H1 (cell line): ENCODE measurements around the gene PPFIA2. TPM values are rescaled to one million over a fixed set of nuclear protein-coding genes. Genes with fewer than 3 reads are reported as not detected.

ENCODE experiments used
- CTCF ChIA-PET: fragments of 300-600 bp; sonication (Branson Sonifier 250); formaldehyde crosslinking; loops from one replicate; lab custom pipeline; 2021; ENCODE audit not compliant: partially characterized antibody; lab: Charles Lee
- POLR2A ChIA-PET: fragments of 300-600 bp; sonication (Branson Sonifier 250); formaldehyde crosslinking; loops from one replicate; lab custom pipeline; 2021; ENCODE audit warnings: inconsistent platforms; ENCODE audit not compliant: partially characterized antibody; lab: Charles Lee
- DNase-seq, 2 experiments: peaks; one replicate each; pipeline versions ENCODE4 v3.0.0 to v3.0.0-alpha.2; 2010 to 2022; ENCODE audit warnings: low spot score in 2 of 2, low read depth in 1 of 2, mixed read lengths in 1 of 2
- FAIRE-seq: peaks from 2 replicates; lab custom pipeline; 2011; peaks lifted over from hg19 to GRCh38; lab: Jason Lieb, UNC
- H2AFZ ChIP-seq: 2 replicates; pipeline ENCODE4 v1.8.1; 2012; ENCODE audit warnings: low read length, inconsistent platforms
- H2AK5ac ChIP-seq: 2 replicates; pipeline ENCODE4 v1.6.1; 2013; ENCODE audit warnings: low read depth, low read length
- H2BK120ac ChIP-seq: replicated peaks from 2 replicates; pipeline ENCODE3; 2013; ENCODE audit warnings: low read depth, low read length, inconsistent platforms
- H2BK12ac ChIP-seq: 2 replicates; pipeline ENCODE4 v1.6.1; 2013; ENCODE audit warnings: low read depth, low read length
- H2BK15ac ChIP-seq: 2 replicates; pipeline ENCODE4 v1.6.1; 2013; ENCODE audit warnings: low read length
- H2BK20ac ChIP-seq: 2 replicates; pipeline ENCODE4 v1.6.1; 2013; ENCODE audit warnings: low read length
- H2BK5ac ChIP-seq: 2 replicates; pipeline ENCODE4 v1.6.1; 2013; ENCODE audit warnings: low read depth, low read length
- H3K14ac ChIP-seq: 2 replicates; pipeline ENCODE4 v1.6.1; 2013; ENCODE audit warnings: inconsistent platforms; ENCODE audit not compliant: insufficient read length
- H3K18ac ChIP-seq: 2 replicates; pipeline ENCODE4 v1.6.1; 2013; ENCODE audit warnings: low read length; ENCODE audit errors: extremely low read depth
- H3K23ac ChIP-seq: 2 replicates; pipeline ENCODE4 v1.6.1; 2013; ENCODE audit warnings: inconsistent platforms; ENCODE audit not compliant: insufficient read length
- H3K23me2 ChIP-seq: 2 replicates; pipeline ENCODE4 v1.6.1; 2013; ENCODE audit warnings: low read depth, low read length
- H3K27ac ChIP-seq: 2 replicates; pipeline ENCODE4 v1.6.1; 2011; ENCODE audit warnings: low read depth, low read length, inconsistent platforms
- H3K27me3 ChIP-seq, 4 experiments: replicated peaks in 1 of 4; 1 replicate in 1 of 4; 2 replicates in 3 of 4; pipeline versions ENCODE4 v1.6.1 to v1.8.1; 2011 to 2013; ENCODE audit warnings: low read length in 3 of 4, mild to moderate bottlenecking in 3 of 4, inconsistent platforms in 2 of 4, mixed read lengths in 2 of 4, moderate library complexity in 1 of 4; ENCODE audit not compliant: control insufficient read depth in 3 of 4, insufficient read depth in 3 of 4; ENCODE audit errors: extremely low read depth in 1 of 4
- H3K36me3 ChIP-seq, 4 experiments: 2 replicates each; pipeline versions ENCODE4 v1.6.1 to v1.8.1; 2011 to 2013; ENCODE audit warnings: mild to moderate bottlenecking in 4 of 4, low read length in 3 of 4, moderate library complexity in 2 of 4, control low read depth in 1 of 4, inconsistent platforms in 1 of 4; ENCODE audit not compliant: insufficient read depth in 4 of 4, control insufficient read depth in 2 of 4
- H3K4ac ChIP-seq: replicated peaks from 2 replicates; pipeline ENCODE3; 2013; ENCODE audit warnings: low read length, low read depth, mixed read lengths, inconsistent platforms; ENCODE audit not compliant: insufficient read length
- H3K4me1 ChIP-seq, 4 experiments: replicated peaks in 1 of 4; 1 replicate in 1 of 4; 2 replicates in 3 of 4; pipeline versions ENCODE4 v1.6.1 to v1.8.1; 2011 to 2013; ENCODE audit warnings: low read length in 3 of 4, inconsistent platforms in 2 of 4, mixed read lengths in 1 of 4; ENCODE audit not compliant: insufficient read depth in 4 of 4, control insufficient read depth in 3 of 4
- H3K4me2 ChIP-seq, 2 experiments: 2 replicates each; pipeline versions ENCODE4 v1.6.1 to v1.8.1; 2011 to 2013; ENCODE audit warnings: low read depth in 2 of 2, low read length in 2 of 2, control low read depth in 1 of 2, inconsistent platforms in 1 of 2, mild to moderate bottlenecking in 1 of 2; ENCODE audit not compliant: insufficient read depth in 1 of 2
- H3K4me3 ChIP-seq, 4 experiments: fragments of 200-600, 300-600 bp in 1 of 4; sonication (generic), shearing (Covaris generic), sonication (Bioruptor Twin) in 1 of 4; 2 replicates each; pipeline versions ENCODE4 v1.5.1 to v1.8.1; 2011 to 2016; ENCODE audit warnings: low read length in 4 of 4, low read depth in 3 of 4, control low read depth in 2 of 4, inconsistent platforms in 2 of 4, mild to moderate bottlenecking in 2 of 4, mixed read lengths in 1 of 4, moderate library complexity in 1 of 4; ENCODE audit not compliant: insufficient read depth in 2 of 4; ENCODE audit errors: extremely low read depth in 1 of 4
- H3K56ac ChIP-seq: replicated peaks from 2 replicates; pipeline ENCODE3; 2013; ENCODE audit warnings: low read depth, mild to moderate bottlenecking, mixed read lengths, low read length, inconsistent platforms; ENCODE audit not compliant: insufficient read length
- H3K79me1 ChIP-seq: 2 replicates; pipeline ENCODE4 v1.6.1; 2013; ENCODE audit warnings: low read depth, low read length, control low read depth
- H3K79me2 ChIP-seq, 2 experiments: 2 replicates each; pipeline versions ENCODE4 v1.6.1 to v1.8.1; 2012 to 2013; ENCODE audit warnings: low read length in 2 of 2, mild to moderate bottlenecking in 2 of 2, inconsistent platforms in 1 of 2; ENCODE audit not compliant: insufficient read depth in 2 of 2, control insufficient read depth in 1 of 2
- H3K9ac ChIP-seq, 4 experiments: replicated peaks in 1 of 4; 1 replicate in 1 of 4; 2 replicates in 3 of 4; pipeline versions ENCODE4 v1.6.1 to v1.8.1; 2011 to 2013; ENCODE audit warnings: low read depth in 3 of 4, low read length in 3 of 4, control low read depth in 2 of 4, mild to moderate bottlenecking in 2 of 4, moderate library complexity in 2 of 4, inconsistent platforms in 1 of 4; ENCODE audit errors: extremely low read depth in 1 of 4
- H3K9me3 ChIP-seq, 2 experiments: 2 replicates each; pipeline versions ENCODE4 v1.6.1 to v1.8.1; 2012 to 2013; ENCODE audit warnings: mild to moderate bottlenecking in 2 of 2, moderate library complexity in 2 of 2, control low read depth in 1 of 2, inconsistent platforms in 1 of 2, low read depth in 1 of 2, low read length in 1 of 2, mixed read lengths in 1 of 2; ENCODE audit not compliant: insufficient read depth in 2 of 2
- H4K20me1 ChIP-seq, 2 experiments: replicated peaks in 1 of 2; 2 replicates each; pipeline versions ENCODE3 to v1.8.1; 2011 to 2013; ENCODE audit warnings: inconsistent platforms in 2 of 2, low read length in 2 of 2, mild to moderate bottlenecking in 1 of 2; ENCODE audit not compliant: insufficient read depth in 2 of 2, control insufficient read depth in 1 of 2
- H4K5ac ChIP-seq: 2 replicates; pipeline ENCODE4 v1.6.1; 2013; ENCODE audit warnings: low read length, low read depth, mixed read lengths, inconsistent platforms; ENCODE audit not compliant: insufficient read length
- H4K8ac ChIP-seq: 2 replicates; pipeline ENCODE4 v1.8.0; 2013; ENCODE audit warnings: mild to moderate bottlenecking, moderate library complexity, low read length, inconsistent platforms; ENCODE audit not compliant: insufficient read depth; ENCODE audit errors: extremely low read depth
- H4K91ac ChIP-seq: replicated peaks from 2 replicates; pipeline ENCODE3; 2013; ENCODE audit warnings: low read length, mixed read lengths, inconsistent platforms; ENCODE audit not compliant: insufficient read length
- ASH2L ChIP-seq: fragments of 200-600, 300-600 bp; sonication (generic); IDR thresholded peaks from one replicate; pipeline ENCODE4 v1.7.1; 2017; ENCODE audit warnings: low read length
- CBX8 ChIP-seq: fragments of 300-800, 300-1000 bp; sonication (generic); IDR thresholded peaks from 2 replicates; pipeline ENCODE4 v1.7.1; 2016; ENCODE audit warnings: low read depth, low read length, borderline replicate concordance
- CREB1 ChIP-seq: IDR thresholded peaks from 2 replicates; pipeline ENCODE4 v1.6.1; 2012; ENCODE audit warnings: inconsistent platforms
- FOSL1 ChIP-seq: IDR thresholded peaks from 2 replicates; pipeline ENCODE4 v1.6.1; 2011; ENCODE audit warnings: mild to moderate bottlenecking, low read depth, low read length, moderate library complexity; ENCODE audit not compliant: insufficient read depth
- GABPA ChIP-seq: IDR thresholded peaks from 2 replicates; pipeline ENCODE4 v1.6.1; 2011; ENCODE audit warnings: mild to moderate bottlenecking, low read length, moderate library complexity, borderline replicate concordance; ENCODE audit not compliant: insufficient read depth
- MAFK ChIP-seq: IDR thresholded peaks from 2 replicates; pipeline ENCODE4 v1.6.1; 2012; ENCODE audit warnings: low read depth, mild to moderate bottlenecking, improper control_type of control experiment, low read length
- SP1 ChIP-seq: IDR thresholded peaks from 2 replicates; pipeline ENCODE4 v1.6.1; 2011; ENCODE audit warnings: low read depth, low read length
- TAF7 ChIP-seq: optimal IDR thresholded peaks from 2 replicates; pipeline ENCODE3; 2011; ENCODE audit warnings: low read depth, mild to moderate bottlenecking, inconsistent platforms, low read length, moderate library complexity, borderline replicate concordance
- YY1 ChIP-seq: IDR thresholded peaks from 2 replicates; pipeline ENCODE4 v1.6.1; 2011; ENCODE audit warnings: low read depth, mild to moderate bottlenecking, low read length
- WGBS, 2 experiments: shearing (Covaris generic) in 1 of 2; methylation state at CpG; one replicate each; pipeline versions ENCODE4 v1.1.6 to v1.1.7; 2013 to 2015; ENCODE audit warnings: low lambda C conversion rate in 2 of 2, mixed read lengths in 2 of 2, inconsistent platforms in 1 of 2, low coverage in 1 of 2, missing lambda C conversion rate in 1 of 2; ENCODE audit not compliant: insufficient replicate concordance in 2 of 2, insufficient coverage in 1 of 2, insufficient read length in 1 of 2; ENCODE audit errors: extremely low coverage in 1 of 2, missing lambda C conversion rate in 1 of 2; 5-methylcytosine and 5-hydroxymethylcytosine counted together
- polyA plus RNA-seq, 7 experiments: library from polyadenylated mRNA; depleted of rRNA in 3 of 7; stranded (reverse) in 5 of 7; unstranded in 2 of 7; fragments of >200 nt in 5 of 7; fragments of 200-250 nt in 2 of 7; gene quantifications; 1 replicate in 5 of 7; 2 replicates in 1 of 7; 4 replicates in 1 of 7; pipeline versions ENCODE4 v1.2.1 to v1.2.3, GENCODE V29; 2011 to 2013; ENCODE audit warnings: missing spikeins in 2 of 7, mixed read lengths in 2 of 7
- total RNA-seq: library from RNA; stranded (reverse); fragmentation: NEBNext Ultra II Directional; extraction: Animal tissue kit (Norgen Biotek cat#: 25700); gene quantifications from 2 replicates; pipeline ENCODE4 v1.2.1, GENCODE V29; 2021
- TF ChIP-seq, protein P1 (sequence below), 3 experiments: IDR thresholded peaks; 1 replicate in 2 of 3; 2 replicates in 1 of 3; pipeline versions ENCODE4 v1.5.1 to v1.6.1; 2011; ENCODE audit warnings: low read length in 3 of 3, mild to moderate bottlenecking in 3 of 3, inconsistent platforms in 2 of 3, low read depth in 1 of 3, moderate library complexity in 1 of 3; ENCODE audit not compliant: insufficient read depth in 1 of 3; ENCODE audit errors: control extremely low read depth in 1 of 3
- TF ChIP-seq, protein P2 (sequence below): IDR thresholded peaks from 2 replicates; pipeline ENCODE4 v1.6.1; 2012; ENCODE audit warnings: inconsistent platforms

Gene PPFIA2
- total and polyA plus RNA-seq, 2 of the 8 experiments (the other 6 are each of a cell fraction or from before 2014, with no cell fraction given), result 1.2 to 1.8 TPM

DNA sequence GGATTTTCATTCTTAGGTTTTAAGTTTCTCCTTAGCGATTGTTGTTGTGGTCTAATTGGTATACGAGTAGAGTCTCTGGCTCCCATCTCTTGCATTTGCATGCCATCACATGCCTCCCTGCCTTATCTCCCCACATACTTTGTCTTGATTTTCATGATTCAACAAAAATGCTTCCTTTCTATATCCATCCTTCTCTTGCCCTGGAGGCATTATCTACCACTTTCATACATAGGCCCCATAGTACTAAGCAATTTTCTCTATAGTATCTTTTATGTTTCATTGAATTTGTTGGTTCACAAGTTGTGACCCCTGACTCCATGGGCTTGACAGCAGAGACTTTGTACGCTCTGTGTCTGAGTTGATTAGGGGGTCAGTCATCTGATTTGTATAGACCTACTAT lies 455.2 kb downstream of the PPFIA2 start:
- Histone ChIP-seq H3K14ac (no peak overlapping the region), H3K79me1 (no peaks in the 10 kb centered on the region), H3K9ac (no peak overlapping the region), H2BK20ac (no peak overlapping the region), H4K5ac (no peak overlapping the region), H3K4me3 (no peak overlapping the region), H4K91ac (no peak overlapping the region), H2AK5ac (no peak overlapping the region), H3K56ac (no peak overlapping the region), H3K23me2 (no peaks in the 10 kb centered on the region), H3K9me3 (no peaks in the 10 kb centered on the region), H3K79me2 (no peaks in the 10 kb centered on the region), H3K36me3 (no peaks in the 10 kb centered on the region), H2BK15ac (no peak overlapping the region), H3K27me3 (no peaks in the 10 kb centered on the region), H3K4me1 (no peaks in the 10 kb centered on the region), H3K23ac (no peak overlapping the region), H2BK5ac (no peak overlapping the region), H3K4me2 (no peak overlapping the region), H4K8ac (no peak overlapping the region), H2AFZ (no peak overlapping the region), H4K20me1 (no peaks in the 10 kb centered on the region), H2BK12ac (no peak overlapping the region), H3K4ac (no peak overlapping the region), H3K18ac (no peak overlapping the region), H3K27ac (no peak overlapping the region), H2BK120ac (no peak overlapping the region)
- ChIA-PET CTCF (no interaction called here), POLR2A (no interaction called here)
- no peak for FAIRE-seq
- WGBS, 2 experiments, result 88% methylated on average over 3 of the region's 3 CpGs; no CpG with 5 or more reads in 1 of the 2 experiments
- DNase-seq, result no peak
- TF ChIP-seq, protein P1, sequence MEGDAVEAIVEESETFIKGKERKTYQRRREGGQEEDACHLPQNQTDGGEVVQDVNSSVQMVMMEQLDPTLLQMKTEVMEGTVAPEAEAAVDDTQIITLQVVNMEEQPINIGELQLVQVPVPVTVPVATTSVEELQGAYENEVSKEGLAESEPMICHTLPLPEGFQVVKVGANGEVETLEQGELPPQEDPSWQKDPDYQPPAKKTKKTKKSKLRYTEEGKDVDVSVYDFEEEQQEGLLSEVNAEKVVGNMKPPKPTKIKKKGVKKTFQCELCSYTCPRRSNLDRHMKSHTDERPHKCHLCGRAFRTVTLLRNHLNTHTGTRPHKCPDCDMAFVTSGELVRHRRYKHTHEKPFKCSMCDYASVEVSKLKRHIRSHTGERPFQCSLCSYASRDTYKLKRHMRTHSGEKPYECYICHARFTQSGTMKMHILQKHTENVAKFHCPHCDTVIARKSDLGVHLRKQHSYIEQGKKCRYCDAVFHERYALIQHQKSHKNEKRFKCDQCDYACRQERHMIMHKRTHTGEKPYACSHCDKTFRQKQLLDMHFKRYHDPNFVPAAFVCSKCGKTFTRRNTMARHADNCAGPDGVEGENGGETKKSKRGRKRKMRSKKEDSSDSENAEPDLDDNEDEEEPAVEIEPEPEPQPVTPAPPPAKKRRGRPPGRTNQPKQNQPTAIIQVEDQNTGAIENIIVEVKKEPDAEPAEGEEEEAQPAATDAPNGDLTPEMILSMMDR (IDR thresholded peaks at IDR 0.05; ENCODE audit: control extremely low read depth in 1 of 3, insufficient read depth in 1 of 3, low read depth in 1 of 3, low read length in 3 of 3), result no peak
- no peak for TF ChIP-seq MAFK
- no peak for TF ChIP-seq YY1
- TF ChIP-seq, protein P2, sequence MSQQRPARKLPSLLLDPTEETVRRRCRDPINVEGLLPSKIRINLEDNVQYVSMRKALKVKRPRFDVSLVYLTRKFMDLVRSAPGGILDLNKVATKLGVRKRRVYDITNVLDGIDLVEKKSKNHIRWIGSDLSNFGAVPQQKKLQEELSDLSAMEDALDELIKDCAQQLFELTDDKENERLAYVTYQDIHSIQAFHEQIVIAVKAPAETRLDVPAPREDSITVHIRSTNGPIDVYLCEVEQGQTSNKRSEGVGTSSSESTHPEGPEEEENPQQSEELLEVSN, result no peak
- no peak for TF ChIP-seq SP1
- TF ChIP-seq ASH2L, result no peak
- no peak for TF ChIP-seq FOSL1
- TF ChIP-seq CREB1, result no peak
- no peak for TF ChIP-seq CBX8
- no peak for TF ChIP-seq GABPA
- TF ChIP-seq TAF7, result no peak
